ENCODE measurements around the gene DYNLT1. TPM values are rescaled to one million over a fixed set of nuclear protein-coding genes. Genes with fewer than 3 reads are reported as not detected.
"Not testable (repeated sequence)": the region's sequence is repeated elsewhere in the genome, so short reads cannot be mapped to it uniquely, and the experiment has no call there.

Gene DYNLT1
- 119 TPM for polyA plus RNA-seq (2013, experiment 1 of 2)
- 142 TPM for polyA plus RNA-seq (2013, experiment 2 of 2)

DNA sequence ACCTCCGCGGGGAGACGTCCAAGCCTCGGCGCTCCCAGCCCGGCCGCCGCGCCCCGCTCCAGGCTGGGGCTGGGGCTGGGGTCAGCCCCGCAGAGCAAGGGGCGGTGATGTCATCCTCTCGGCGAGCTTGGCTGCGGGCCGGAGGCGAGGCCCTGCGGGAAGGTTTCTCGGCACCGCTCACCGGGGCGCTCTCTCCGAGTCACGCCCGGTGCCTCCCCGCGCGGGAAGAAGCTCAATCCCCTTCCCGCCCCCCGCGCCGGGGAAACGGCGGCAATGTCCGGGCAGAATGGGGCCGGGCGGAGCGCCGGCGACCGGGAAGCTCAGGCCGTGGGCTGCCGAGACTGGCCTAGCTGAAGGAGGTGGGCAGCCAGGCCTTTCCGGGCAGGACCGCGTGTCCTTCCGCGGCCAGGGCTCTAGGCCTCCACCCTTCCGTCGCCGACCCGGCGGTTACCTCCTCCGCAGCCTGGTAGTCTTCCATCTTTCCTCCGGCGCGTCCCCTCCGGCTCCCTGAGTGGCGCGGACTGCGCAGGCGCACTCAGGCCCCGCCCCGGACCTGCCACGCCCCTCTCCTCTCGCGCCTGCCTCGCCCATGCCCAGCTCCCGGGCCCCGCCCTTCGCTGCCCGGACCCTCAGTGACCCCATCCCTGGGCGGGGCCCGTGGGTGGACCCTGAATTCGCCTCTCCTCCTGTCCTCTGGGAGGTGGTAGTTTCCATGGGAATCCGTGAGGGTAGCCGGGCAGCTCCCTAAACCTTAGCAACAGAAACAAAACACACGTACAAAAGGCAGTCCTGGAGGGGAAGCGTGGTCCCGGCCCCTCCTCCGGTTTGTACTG is at the start of gene DYNLT1:
Gene DYNLT1 (minus strand): TSS at position 513 of the 833 bp plus-strand sequence. CDS start 35 bp downstream, at position 478.
- H3K9ac ChIP-seq (ENCODE audit: low read depth, low read length), result peak within 1 kb of the TSS; percentile 90
- peak within 1 kb of the TSS; percentile 90 for H3K4me3 ChIP-seq (ENCODE audit: low read length)
- no peaks in the 10 kb centered on the region for H3K36me3 ChIP-seq (ENCODE audit: insufficient read depth, low read length)
- H3K9me3 ChIP-seq (ENCODE audit: insufficient read depth, low read depth, low read length), result no peaks in the 10 kb centered on the region
- H3K27ac ChIP-seq (ENCODE audit: low read depth, low read length), result peak within 1 kb of the TSS; percentile 87
- H3K27me3 ChIP-seq (ENCODE audit: insufficient read depth, low read length), result peaks cover 15% of the 10 kb centered on the region
- under 1% methylated on average over 81 of the region's 81 CpGs for WGBS
- peaks cover 6% of the 10 kb centered on the region; the same call in 1 of the 2 replicates for H3K4me1 ChIP-seq (ENCODE audit: insufficient read depth, low read length)

DNA sequence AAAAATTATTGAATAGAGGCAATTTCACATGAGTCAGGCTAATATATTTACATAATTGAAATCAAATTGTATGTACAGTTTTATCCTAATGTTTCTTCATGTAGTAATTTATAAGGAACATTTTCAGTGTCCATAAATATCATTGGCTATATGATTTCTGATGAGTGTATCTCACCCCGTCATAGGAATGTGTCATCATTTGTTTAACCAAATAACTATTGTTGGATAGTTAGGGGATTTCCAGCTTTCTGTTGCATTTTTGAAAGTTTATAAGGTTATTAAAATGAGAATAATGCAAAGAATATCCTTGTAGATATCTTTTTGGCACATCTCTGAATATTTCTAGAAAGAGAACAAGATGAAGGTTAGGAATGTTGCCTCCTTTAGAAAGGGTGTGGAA is 44.3 kb upstream of the DYNLT1 start:
- Histone ChIP-seq H3K36me3 (ENCODE audit: insufficient read depth, low read length) (no peaks in the 10 kb centered on the region), H3K27ac (ENCODE audit: low read depth, low read length) (no peak overlapping the region), H3K4me1 (ENCODE audit: insufficient read depth, low read length) (0 out of 2 replicates have a peak, but pooled peaks cover 5% of the 10 kb centered on the region), H3K9me3 (ENCODE audit: insufficient read depth, low read depth, low read length) (no peaks in the 10 kb centered on the region), H3K27me3 (ENCODE audit: insufficient read depth, low read length) (no peaks in the 10 kb centered on the region), H3K4me3 (ENCODE audit: low read length) (no peak overlapping the region), H3K9ac (ENCODE audit: low read depth, low read length) (no peak overlapping the region)
- WGBS, result 100% methylated on average over 1 of the region's 1 CpG

DNA sequence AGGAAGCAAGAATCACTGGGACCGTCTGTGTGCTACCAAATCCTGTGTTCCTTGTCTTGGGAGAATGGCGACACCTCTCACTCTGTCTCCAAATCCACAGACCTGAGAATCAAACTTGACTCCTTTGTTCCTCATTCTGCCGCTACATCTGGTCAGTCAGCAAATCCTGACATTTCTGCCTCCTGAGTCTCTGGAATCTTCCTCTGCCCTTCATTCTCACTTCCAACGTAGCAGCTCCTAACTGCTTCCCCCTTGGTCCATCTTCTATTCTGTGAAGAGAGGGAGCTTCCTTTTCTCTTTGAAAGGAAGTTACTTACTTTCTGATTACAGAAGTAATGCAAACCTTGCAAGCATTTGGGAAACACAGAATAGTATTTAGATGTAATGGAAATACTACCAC is 43.0 kb upstream of the DYNLT1 start:
- Histone ChIP-seq H3K9ac (ENCODE audit: low read depth, low read length) (no peak overlapping the region), H3K27ac (ENCODE audit: low read depth, low read length) (no peak overlapping the region), H3K27me3 (ENCODE audit: insufficient read depth, low read length) (no peaks in the 10 kb centered on the region), H3K4me3 (ENCODE audit: low read length) (no peak overlapping the region), H3K9me3 (ENCODE audit: insufficient read depth, low read depth, low read length) (no peaks in the 10 kb centered on the region), H3K4me1 (ENCODE audit: insufficient read depth, low read length) (0 out of 2 replicates have a peak, but pooled peaks cover 5% of the 10 kb centered on the region), H3K36me3 (ENCODE audit: insufficient read depth, low read length) (no peaks in the 10 kb centered on the region)
- whole genome bisulfite sequencing, result 84% methylated on average over 4 of the region's 4 CpGs

DNA sequence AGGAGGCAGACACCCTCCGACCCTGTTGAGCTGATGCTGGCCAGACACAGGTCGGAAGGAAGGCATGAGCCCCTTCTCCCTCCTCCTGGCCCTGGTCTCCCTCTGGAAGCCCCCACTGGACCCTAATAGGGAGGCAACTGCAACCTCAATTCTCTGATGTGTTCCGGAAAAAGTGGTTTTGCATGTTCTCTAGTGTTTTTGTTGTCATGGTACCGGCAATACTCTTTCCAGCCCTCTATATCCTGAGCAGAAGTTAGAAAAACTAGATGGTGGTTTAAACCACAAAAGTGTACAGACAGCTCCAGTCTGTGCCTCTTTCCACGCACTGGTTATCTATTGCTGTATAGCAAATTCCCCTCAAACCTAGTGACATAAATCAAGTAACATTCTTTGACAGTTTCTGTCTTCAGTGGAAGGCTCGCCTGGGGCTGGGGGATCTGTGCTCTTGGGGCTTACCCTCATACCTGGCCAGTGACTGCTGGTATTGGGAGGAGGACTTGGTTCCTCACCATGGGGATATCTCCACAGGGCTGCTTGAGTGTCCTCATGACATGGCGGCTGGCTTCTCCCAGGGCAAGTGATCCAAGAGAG is 42.3 kb upstream of the DYNLT1 start:
- no peak overlapping the region for H3K27ac ChIP-seq (ENCODE audit: low read depth, low read length)

DNA sequence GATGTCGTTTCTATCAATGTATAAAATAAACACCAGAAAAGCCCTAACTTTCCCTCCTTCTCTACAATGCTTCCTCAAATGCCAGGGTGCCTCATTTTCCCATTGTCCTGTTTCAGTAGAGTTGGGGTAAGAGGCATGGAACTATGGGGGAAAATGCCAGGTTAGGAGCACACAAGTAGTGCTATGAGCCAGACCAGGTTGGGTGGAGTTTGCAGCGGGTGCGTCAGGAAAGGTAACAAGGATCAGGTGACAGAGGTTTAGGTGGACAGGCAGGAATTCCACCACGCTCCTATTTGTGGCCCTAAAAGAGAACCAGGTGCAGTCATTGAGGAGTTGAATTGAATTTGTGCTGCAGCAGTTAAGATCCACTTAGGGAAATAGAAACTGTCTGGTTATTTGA is 41.8 kb upstream of the DYNLT1 start:
- Histone ChIP-seq H3K36me3 (ENCODE audit: insufficient read depth, low read length) (no peaks in the 10 kb centered on the region), H3K27me3 (ENCODE audit: insufficient read depth, low read length) (no peaks in the 10 kb centered on the region), H3K9ac (ENCODE audit: low read depth, low read length) (no peak overlapping the region), H3K4me3 (ENCODE audit: low read length) (no peak overlapping the region), H3K27ac (ENCODE audit: low read depth, low read length) (no peak overlapping the region), H3K9me3 (ENCODE audit: insufficient read depth, low read depth, low read length) (no peaks in the 10 kb centered on the region), H3K4me1 (ENCODE audit: insufficient read depth, low read length) (0 out of 2 replicates have a peak, but pooled peaks cover 5% of the 10 kb centered on the region)
- 85% methylated on average over 4 of the region's 4 CpGs for WGBS

More for the DNA sequence above, 42.3 kb upstream of the DYNLT1 start:
- no peak overlapping the region for H3K9ac ChIP-seq (ENCODE audit: low read depth, low read length)
- 0 out of 2 replicates have a peak, but pooled peaks cover 5% of the 10 kb centered on the region for H3K4me1 ChIP-seq (ENCODE audit: insufficient read depth, low read length)
- no peaks in the 10 kb centered on the region for H3K9me3 ChIP-seq (ENCODE audit: insufficient read depth, low read depth, low read length)
- no peaks in the 10 kb centered on the region for H3K36me3 ChIP-seq (ENCODE audit: insufficient read depth, low read length)
- no peak overlapping the region for H3K4me3 ChIP-seq (ENCODE audit: low read length)
- WGBS, result 92% methylated on average over 7 of the region's 7 CpGs
- H3K27me3 ChIP-seq (ENCODE audit: insufficient read depth, low read length), result no peaks in the 10 kb centered on the region

DNA sequence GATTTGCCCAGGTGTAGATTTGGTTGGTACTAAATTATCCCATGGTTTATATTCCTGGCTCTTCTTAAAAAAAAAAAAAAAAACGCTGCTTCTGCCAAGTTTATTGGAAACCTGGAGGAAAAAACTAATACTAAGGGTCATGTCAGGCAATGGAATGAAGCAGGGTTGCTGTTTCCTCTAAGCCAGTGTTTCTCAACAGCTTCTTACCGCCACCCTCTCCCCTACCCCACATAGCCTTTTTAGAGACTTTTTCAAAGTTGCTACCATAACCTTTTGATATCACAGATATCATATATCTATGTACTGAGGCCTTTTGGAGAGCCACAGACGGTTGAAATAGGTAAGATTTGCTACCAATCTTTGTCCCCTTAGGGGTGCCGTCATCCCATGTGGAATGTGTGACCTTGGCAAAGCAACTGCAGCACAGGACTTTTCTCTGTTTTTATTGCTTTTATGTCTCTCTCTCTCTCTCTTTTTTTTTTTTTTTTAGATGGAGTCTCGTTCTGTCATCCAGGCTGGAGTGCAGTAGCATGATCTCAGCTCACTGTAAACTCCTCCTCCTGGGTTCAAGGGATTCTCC is 40.3 kb upstream of the DYNLT1 start:
- H3K27me3 ChIP-seq (ENCODE audit: insufficient read depth, low read length), result no peaks in the 10 kb centered on the region
- H3K4me1 ChIP-seq (ENCODE audit: insufficient read depth, low read length), result 0 out of 2 replicates have a peak, but pooled peaks cover 5% of the 10 kb centered on the region
- WGBS, result 87% methylated on average over 5 of the region's 5 CpGs
- H3K36me3 ChIP-seq (ENCODE audit: insufficient read depth, low read length), result no peaks in the 10 kb centered on the region
- no peak overlapping the region for H3K27ac ChIP-seq (ENCODE audit: low read depth, low read length)
- H3K9ac ChIP-seq (ENCODE audit: low read depth, low read length), result no peak overlapping the region
- H3K9me3 ChIP-seq (ENCODE audit: insufficient read depth, low read depth, low read length), result no peaks in the 10 kb centered on the region
- no peak overlapping the region for H3K4me3 ChIP-seq (ENCODE audit: low read length)

DNA sequence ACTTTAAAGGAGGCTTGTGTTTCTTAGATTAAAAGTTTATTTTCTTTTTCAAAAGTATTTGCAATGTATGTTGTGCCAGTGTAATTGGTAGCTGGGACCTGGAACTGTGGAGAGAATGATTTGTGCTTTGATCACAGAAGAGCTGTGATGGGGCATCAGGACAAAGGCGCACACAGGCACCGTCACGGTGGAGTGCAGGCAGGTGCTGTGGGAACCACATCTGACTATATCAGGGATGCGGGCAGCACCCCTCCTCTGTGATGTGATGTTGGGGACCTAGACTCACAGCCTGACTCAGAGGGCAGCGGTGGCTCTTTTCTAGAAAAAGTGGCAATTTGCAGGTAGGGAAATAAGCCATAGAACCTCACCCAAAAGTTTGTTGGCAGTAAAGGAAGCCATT is 39.8 kb upstream of the DYNLT1 start:
- Histone ChIP-seq H3K27ac (ENCODE audit: low read depth, low read length) (no peak overlapping the region), H3K36me3 (ENCODE audit: insufficient read depth, low read length) (no peaks in the 10 kb centered on the region), H3K4me3 (ENCODE audit: low read length) (no peak overlapping the region), H3K9ac (ENCODE audit: low read depth, low read length) (no peak overlapping the region), H3K4me1 (ENCODE audit: insufficient read depth, low read length) (0 out of 2 replicates have a peak, but pooled peaks cover 5% of the 10 kb centered on the region), H3K27me3 (ENCODE audit: insufficient read depth, low read length) (no peaks in the 10 kb centered on the region), H3K9me3 (ENCODE audit: insufficient read depth, low read depth, low read length) (no peaks in the 10 kb centered on the region)
- 93% methylated on average over 5 of the region's 5 CpGs for WGBS

DNA sequence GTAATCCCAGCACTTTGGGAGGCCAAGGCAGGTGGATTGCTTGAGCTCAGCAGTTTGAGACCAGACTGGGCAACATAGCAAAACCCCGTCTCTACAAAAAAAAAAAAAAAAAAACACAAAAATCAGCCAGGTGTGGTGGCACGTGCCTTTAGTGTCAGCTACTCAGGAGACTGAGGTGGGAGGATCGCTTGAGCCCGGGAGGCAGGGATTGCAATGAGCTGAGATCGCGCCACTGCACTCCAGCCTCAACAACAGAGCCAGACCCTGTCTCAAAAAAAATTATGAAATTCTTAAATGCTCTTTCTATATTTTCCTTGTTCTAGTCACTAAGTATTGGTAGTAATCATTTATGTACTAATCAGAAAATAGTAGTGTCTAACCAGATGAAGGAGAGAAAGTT is 35.9 kb upstream of the DYNLT1 start:
- Histone ChIP-seq H3K36me3 (ENCODE audit: insufficient read depth, low read length) (no peaks in the 10 kb centered on the region), H3K4me3 (ENCODE audit: low read length) (no peak overlapping the region), H3K9ac (ENCODE audit: low read depth, low read length) (no peak overlapping the region), H3K27me3 (ENCODE audit: insufficient read depth, low read length) (no peaks in the 10 kb centered on the region), H3K4me1 (ENCODE audit: insufficient read depth, low read length) (no peaks in the 10 kb centered on the region), H3K27ac (ENCODE audit: low read depth, low read length) (no peak overlapping the region), H3K9me3 (ENCODE audit: insufficient read depth, low read depth, low read length) (no peaks in the 10 kb centered on the region)
- 94% methylated on average over 6 of the region's 6 CpGs for WGBS

DNA sequence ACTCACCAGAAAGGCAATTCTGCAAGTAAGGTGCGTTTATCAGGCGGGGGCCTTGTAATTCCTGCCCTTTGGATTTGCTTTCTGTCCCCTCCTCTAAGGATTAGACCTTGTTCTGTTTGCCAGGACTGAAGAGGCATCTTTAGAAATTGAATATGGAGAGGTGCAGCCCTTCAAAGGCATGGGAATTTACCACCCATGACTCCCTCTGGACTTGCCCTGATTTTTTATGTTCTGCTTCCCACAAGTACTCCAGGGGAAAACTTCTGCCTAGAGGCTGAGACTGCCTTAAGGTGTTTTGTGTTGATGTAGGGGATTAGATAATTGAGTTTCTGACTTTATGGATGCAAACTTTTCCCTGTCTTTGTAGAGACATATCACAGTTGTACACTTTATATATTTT is 35.5 kb upstream of the DYNLT1 start:
- Histone ChIP-seq H3K27ac (ENCODE audit: low read depth, low read length) (no peak overlapping the region), H3K9me3 (ENCODE audit: insufficient read depth, low read depth, low read length) (no peaks in the 10 kb centered on the region), H3K27me3 (ENCODE audit: insufficient read depth, low read length) (no peaks in the 10 kb centered on the region), H3K36me3 (ENCODE audit: insufficient read depth, low read length) (no peaks in the 10 kb centered on the region), H3K4me1 (ENCODE audit: insufficient read depth, low read length) (no peaks in the 10 kb centered on the region), H3K4me3 (ENCODE audit: low read length) (no peak overlapping the region), H3K9ac (ENCODE audit: low read depth, low read length) (no peak overlapping the region)
- WGBS, result 96% methylated on average over 2 of the region's 2 CpGs

DNA sequence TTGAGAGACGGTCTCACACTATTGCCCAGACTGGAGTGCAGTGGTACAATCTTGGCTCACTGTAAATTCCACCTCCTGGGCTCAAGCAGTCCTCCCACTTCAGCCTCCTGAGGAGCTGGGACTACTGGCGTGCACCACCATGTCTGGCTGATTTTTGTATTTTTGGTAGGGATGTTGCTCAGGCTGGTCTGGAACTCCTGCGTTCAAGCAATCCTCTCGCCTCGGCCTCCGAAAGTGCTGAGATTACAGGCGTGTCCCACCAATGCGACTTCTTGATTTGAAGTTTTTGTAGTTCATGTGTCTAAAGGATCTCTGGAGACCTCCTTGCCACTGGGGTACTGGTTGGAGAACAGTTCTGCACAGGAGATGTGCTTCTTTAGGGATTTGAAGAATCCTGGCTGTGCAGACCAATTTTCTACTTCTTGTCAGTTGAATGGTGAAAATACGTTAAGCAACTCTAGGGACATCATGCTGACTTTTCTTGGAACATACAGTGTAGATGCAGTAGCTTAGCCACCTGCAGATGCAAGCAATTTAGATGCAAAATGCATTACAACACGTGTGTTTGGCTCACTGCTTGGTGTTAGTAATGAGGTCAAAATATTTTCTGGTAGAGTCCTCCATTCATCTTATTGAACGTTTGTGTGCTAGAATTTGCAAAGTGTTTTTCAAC is 33.5 kb upstream of the DYNLT1 start:
- 83% methylated on average over 11 of the region's 11 CpGs for WGBS
- Histone ChIP-seq H3K27me3 (ENCODE audit: insufficient read depth, low read length) (no peaks in the 10 kb centered on the region), H3K4me1 (ENCODE audit: insufficient read depth, low read length) (no peaks in the 10 kb centered on the region), H3K4me3 (ENCODE audit: low read length) (no peak overlapping the region), H3K9me3 (ENCODE audit: insufficient read depth, low read depth, low read length) (no peaks in the 10 kb centered on the region), H3K9ac (ENCODE audit: low read depth, low read length) (no peak overlapping the region), H3K27ac (ENCODE audit: low read depth, low read length) (no peak overlapping the region), H3K36me3 (ENCODE audit: insufficient read depth, low read length) (no peaks in the 10 kb centered on the region)

DNA sequence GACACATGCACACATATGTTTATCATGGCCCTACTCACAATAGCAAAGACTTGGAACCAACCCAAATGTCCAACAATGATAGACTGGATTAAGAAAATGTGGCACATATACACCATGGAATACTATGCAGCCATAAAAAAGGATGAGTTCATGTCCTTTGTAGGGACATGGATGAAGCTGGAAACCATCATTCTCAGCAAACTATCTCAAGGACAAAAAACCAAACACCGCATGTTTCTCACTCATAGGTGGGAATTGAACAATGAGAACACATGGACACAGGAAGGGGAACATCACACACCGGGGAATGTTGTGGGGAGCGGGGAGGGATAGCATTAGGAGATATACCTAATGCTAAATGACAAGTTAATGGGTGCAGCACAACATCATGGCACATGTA is 32.6 kb upstream of the DYNLT1 start:
- not testable (repeated sequence) for H3K27ac ChIP-seq (ENCODE audit: low read depth, low read length); H3K4me3 ChIP-seq (ENCODE audit: low read length); H3K4me1 ChIP-seq (ENCODE audit: insufficient read depth, low read length); H3K9ac ChIP-seq (ENCODE audit: low read depth, low read length); H3K36me3 ChIP-seq (ENCODE audit: insufficient read depth, low read length); H3K27me3 ChIP-seq (ENCODE audit: insufficient read depth, low read length); H3K9me3 ChIP-seq (ENCODE audit: insufficient read depth, low read depth, low read length)
- 90% methylated on average over 3 of the region's 3 CpGs for WGBS
